ES-I3 (cell line): Measurements from ENCODE around the gene TP53AIP1.
A peak's percentile ranks its signal among the peaks of the same experiment; 100 is the strongest.

Experiments used
- H3K36me3 ChIP-seq: 2 replicates; pipeline ENCODE4 v1.6.1; 2013; ENCODE audit warnings: mild to moderate bottlenecking, low read length, control low read depth, moderate library complexity; ENCODE audit not compliant: insufficient read depth
- H3K4me1 ChIP-seq: 2 replicates; pipeline ENCODE4 v1.6.1; 2013; ENCODE audit warnings: mild to moderate bottlenecking, control low read depth, low read length; ENCODE audit not compliant: insufficient read depth
- H3K9ac ChIP-seq: 2 replicates; pipeline ENCODE4 v1.6.1; 2013; ENCODE audit warnings: low read depth, mild to moderate bottlenecking, low read length, moderate library complexity
- H3K9me3 ChIP-seq: 2 replicates; pipeline ENCODE4 v1.6.1; 2013; ENCODE audit warnings: mild to moderate bottlenecking, low read length, moderate library complexity; ENCODE audit not compliant: control insufficient read depth, insufficient read depth

TP53AIP1 gene

DNA sequence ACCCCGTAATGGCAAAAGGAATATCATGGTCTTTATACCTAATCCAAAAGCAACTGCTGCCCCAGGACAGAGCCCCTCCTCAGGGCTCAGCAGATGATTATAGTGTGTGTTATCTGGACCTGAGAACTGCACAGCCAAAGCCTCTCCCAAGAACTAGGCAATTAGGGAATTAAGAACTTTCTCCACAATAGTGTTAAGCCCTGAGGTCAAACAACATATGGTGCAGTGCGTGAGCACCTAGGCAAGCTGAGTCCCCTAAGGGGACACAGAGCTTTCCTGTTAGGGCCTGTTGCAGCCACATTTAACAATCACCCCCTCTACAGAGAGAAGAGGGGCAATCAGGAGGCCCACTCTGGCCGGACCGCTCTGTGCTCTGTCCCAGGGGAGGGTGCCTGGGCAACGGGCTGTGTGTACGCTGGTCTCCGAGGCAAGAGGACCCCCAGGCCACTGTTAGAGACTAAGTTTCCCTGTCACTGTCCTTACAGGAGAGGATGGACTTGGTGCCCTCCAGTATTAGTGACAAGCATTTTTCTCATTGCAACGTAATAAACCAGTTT, 52.9 kb downstream of the TP53AIP1 start:
- peak overlapping the region; percentile 53; the same call in 1 of the 2 replicates for H3K9ac ChIP-seq
- H3K36me3 ChIP-seq: no peaks in the 10 kb centered on the region
- H3K9me3 ChIP-seq: no peaks in the 10 kb centered on the region
- H3K4me1 ChIP-seq: peaks cover 20% of the 10 kb centered on the region

DNA sequence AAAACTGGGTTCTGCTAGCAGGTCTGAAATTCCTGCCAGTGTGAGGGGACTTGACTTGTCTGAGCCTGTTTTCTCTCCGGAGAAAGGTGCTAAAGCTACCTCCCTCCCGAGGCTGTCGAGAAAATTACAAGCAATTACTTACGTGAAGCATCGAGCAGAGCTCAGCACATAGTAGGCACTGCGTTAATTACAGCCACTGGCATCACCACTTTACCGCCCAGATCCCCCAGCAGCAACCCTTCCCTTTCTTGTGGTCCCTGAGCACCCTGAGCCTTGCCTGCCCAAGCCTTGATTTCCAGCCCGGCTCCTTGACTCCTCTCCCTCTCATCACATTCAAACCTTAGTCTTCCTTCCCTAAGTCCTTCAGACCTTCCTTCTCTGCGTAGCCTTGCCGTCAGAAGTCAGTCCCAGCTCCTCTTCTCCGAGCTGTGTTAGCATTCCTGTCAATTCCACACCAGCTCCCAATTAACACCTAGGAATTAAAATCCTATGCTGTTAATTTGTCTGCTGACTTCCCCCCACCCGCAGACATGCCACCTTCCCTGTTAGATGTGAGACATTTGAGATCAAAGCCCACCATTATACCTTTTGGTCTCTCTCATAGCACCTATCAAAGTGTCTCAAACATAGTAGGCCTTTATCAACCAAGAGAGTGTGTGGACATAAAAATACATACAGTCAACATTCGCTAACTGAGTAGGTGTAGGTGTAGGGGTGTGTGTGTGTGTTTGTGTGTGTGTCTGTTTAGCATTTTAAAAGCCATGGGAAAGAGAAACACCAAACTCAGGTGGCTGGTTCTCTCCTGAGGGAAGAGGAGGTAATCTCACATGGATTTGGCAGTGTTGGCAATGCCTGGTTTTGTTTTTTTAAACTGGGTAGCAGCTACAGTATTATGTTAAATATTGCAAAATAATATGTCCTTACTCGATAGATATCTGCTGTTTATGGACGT, 54.4 kb downstream of the TP53AIP1 start:
- no peaks in the 10 kb centered on the region for H3K36me3 ChIP-seq
- no peaks in the 10 kb centered on the region for H3K9me3 ChIP-seq
- 0 out of 2 replicates have a peak overlapping the region, but pooled peaks have one; percentile 7 for H3K9ac ChIP-seq
- H3K4me1 ChIP-seq: peaks cover 20% of the 10 kb centered on the region

DNA sequence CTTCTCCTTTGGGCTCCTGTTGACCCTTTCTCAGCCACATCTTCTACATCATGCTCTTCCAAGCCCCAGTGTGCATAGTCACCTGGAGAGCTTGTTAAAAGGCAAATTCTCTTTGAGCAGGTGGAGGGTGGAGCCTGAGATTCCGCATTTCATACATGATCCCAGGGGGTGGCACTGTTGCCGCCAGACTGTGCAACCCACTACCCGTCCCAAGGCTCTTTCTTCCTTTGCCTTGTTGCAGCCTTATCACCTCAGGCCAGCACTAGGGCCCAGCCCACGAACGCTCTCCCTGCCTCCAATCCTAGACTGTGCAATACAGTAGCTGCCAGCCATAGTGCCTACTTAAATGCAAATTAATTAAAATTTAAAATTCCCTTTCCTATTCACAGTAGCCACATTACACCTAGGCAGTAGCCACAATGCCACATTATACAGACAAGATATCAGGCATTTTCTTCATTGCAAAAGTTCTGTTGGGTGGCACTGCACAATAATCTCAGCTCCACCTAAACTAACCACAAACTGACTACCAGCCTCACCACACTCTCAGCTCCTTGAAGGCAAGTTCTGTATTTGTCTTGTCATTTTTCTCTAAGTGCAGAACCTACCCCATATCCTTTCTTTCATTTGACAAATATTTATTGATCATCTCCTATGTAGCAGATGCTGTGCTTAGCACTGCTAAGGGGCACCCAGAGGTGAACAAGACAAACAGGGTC, 56.1 kb downstream of the TP53AIP1 start:
- Histone ChIP-seq H3K9ac (no peak overlapping the region), H3K4me1 (peaks cover 10% of the 10 kb centered on the region), H3K9me3 (no peaks in the 10 kb centered on the region), H3K36me3 (no peaks in the 10 kb centered on the region)
